ENCODE data around the gene GTF2I.
"Not testable (repeated sequence)": the region's sequence is repeated elsewhere in the genome, so short reads cannot be mapped to it uniquely, and the experiment has no call there.

Gene GTF2I

DNA sequence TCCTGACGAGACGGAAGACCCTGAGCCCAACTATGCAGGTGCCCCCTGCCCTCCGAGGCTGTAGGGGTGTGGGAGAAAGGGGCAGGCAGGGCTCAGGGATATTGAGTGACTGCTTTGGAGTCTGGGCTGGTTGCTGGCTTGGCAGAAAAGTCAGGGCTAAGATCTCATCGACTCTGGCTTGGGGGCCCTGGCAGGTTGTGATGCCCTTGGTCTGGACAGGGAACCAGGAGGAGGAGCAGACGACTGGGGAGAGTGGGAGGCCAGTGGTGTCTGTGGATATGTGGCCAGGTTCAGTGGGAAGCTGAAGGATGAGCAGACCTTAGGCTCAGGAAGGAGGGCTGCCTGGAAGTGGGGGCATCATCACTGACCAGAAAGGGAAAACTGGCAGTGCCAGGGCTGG is 126.1 kb downstream of the GTF2I start:
- not testable (repeated sequence) for DNase-seq

GRCh38 chr7:74788369-74789150 is 131.0 kb downstream of the GTF2I start:
- peak; percentile 18 for DNase-seq

DNA sequence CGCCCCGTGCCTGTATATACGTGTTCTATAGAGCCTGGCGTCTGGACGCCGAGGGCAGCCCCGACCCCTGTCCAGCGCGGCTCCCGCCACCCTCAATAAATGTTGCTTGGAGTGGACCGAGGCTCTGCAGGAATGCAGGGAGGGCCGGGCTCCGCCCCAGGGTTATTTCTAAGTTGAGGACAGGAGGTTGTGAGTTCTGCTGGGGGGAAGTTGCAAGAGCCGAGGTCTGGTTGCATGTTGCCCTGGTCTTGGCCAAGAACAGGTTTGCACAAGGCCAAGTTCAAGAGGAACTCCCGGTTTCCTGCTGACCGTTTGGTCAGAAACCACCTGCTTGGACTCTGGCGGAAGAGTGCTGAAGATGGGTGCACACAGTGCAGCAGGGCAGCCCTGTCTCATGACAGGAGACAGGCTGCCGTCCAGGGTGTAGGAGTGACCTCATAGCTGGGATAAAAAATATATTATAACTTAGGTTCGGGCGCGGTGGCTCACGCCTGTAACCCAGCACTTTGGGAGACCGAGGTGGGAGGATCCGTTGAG is 131.8 kb downstream of the GTF2I start:
- DNase-seq: not testable (repeated sequence)

- DNase-seq: not testable (repeated sequence)
Observed at GRCh38 chr7:74797848-74798622, 140.5 kb downstream of the GTF2I start.

- DNase-seq: not testable (repeated sequence)
Observed at GRCh38 chr7:74798644-74799043, 141.1 kb downstream of the GTF2I start.

All from NCI-H187 treated with DMSO at 0.1 percent for 48 hours (cell line).